HCT116 (cell line): ENCODE data around the gene NPR1. TPM values are rescaled to one million over a fixed set of nuclear protein-coding genes. Genes with fewer than 3 reads are reported as not detected.

Experiments
- ATAC-seq: fragments of 200-7000 bp; cut with Tn5 transposase; 2 replicates; pipeline ENCODE4 v1.9.1; 2020; ENCODE audit warnings: mild to moderate bottlenecking, moderate library complexity
- BruUV-seq: library from RNA; stranded (reverse); fragments of 400-500 nt; replicated peaks from 2 replicates; lab custom pipeline; 2021; lab: Mats Ljungman, UMichigan
- CTCF ChIA-PET: fragments of 300-600 bp; sonication (Branson Sonifier 250); formaldehyde crosslinking; loops from one replicate; lab custom pipeline; 2021; ENCODE audit warnings: antibody characterized with exemption; lab: Charles Lee
- POLR2A ChIA-PET: fragments of 300-600, 350-600 bp; sonication (Branson Sonifier 250); formaldehyde crosslinking; loops from one replicate; lab custom pipeline; 2021; ENCODE audit warnings: antibody characterized with exemption; lab: Charles Lee
- RAD21 ChIA-PET, 2 experiments: fragments of 300-600 bp; sonication (Branson Sonifier 250); formaldehyde crosslinking; loops; one replicate each; lab custom pipeline; 2023; ENCODE audit warnings: low total read pairs in 2 of 2; ENCODE audit not compliant: uncharacterized antibody in 2 of 2, unreplicated experiment in 2 of 2, low non-redundant PET in 1 of 2; lab: Charles Lee
- DNase-seq: peaks from one replicate; pipeline ENCODE4 v3.0.0-alpha.2; 2010; ENCODE audit warnings: low read depth, low spot score
- H2AFZ ChIP-seq: fragments of 200-600 bp; shearing (Covaris generic), sonication (generic); 2 replicates; pipeline ENCODE4 v1.6.1; 2017; ENCODE audit warnings: low read depth, mixed run types, mixed read lengths, antibody characterized with exemption, low read length; ENCODE audit not compliant: poor library complexity, severe bottlenecking
- H3K27ac ChIP-seq: 2 replicates; pipeline ENCODE4 v1.5.1; 2012; ENCODE audit warnings: low read depth, low read length
- H3K27me3 ChIP-seq: fragments of 200-600 bp; sonication (generic); 2 replicates; pipeline ENCODE4 v1.6.1; 2016; ENCODE audit warnings: mixed run types, low read length, mixed read lengths; ENCODE audit not compliant: insufficient read depth
- H3K36me3 ChIP-seq, 2 experiments: fragments of 200-500 bp in 1 of 2; fragments of 200-600 bp in 1 of 2; sonication (Bioruptor generic) in 1 of 2; sonication (generic) in 1 of 2; 2 replicates each; pipeline versions ENCODE4 v1.5.1 to v1.6.1; 2014 to 2016; ENCODE audit warnings: low read length in 2 of 2, inconsistent platforms in 1 of 2, mixed read lengths in 1 of 2, mixed run types in 1 of 2; ENCODE audit not compliant: insufficient read depth in 2 of 2, control insufficient read depth in 1 of 2
- H3K4me1 ChIP-seq, 2 experiments: fragments of 200-600 bp in 1 of 2; sonication (generic) in 1 of 2; 2 replicates each; pipeline versions ENCODE4 v1.5.1 to v1.6.1; 2012 to 2017; ENCODE audit warnings: low read length in 2 of 2, inconsistent platforms in 1 of 2, mild to moderate bottlenecking in 1 of 2, mixed read lengths in 1 of 2, mixed run types in 1 of 2, moderate library complexity in 1 of 2; ENCODE audit not compliant: insufficient read depth in 2 of 2, control insufficient read depth in 1 of 2
- H3K4me2 ChIP-seq: fragments of 200-600 bp; sonication (generic); 2 replicates; pipeline ENCODE4 v1.6.1; 2017; ENCODE audit warnings: mixed run types, low read length, mixed read lengths
- H3K4me3 ChIP-seq, 2 experiments: fragments of 200-600 bp in 1 of 2; sonication (generic) in 1 of 2; replicated peaks in 1 of 2; 2 replicates each; pipeline ENCODE4 v1.5.1; 2011 to 2016; ENCODE audit warnings: low read length in 2 of 2, control low read depth in 1 of 2, low read depth in 1 of 2, mild to moderate bottlenecking in 1 of 2, mixed read lengths in 1 of 2, mixed run types in 1 of 2
- H3K79me2 ChIP-seq: fragments of 200-600 bp; sonication (generic); 2 replicates; pipeline ENCODE4 v1.6.1; 2017; ENCODE audit warnings: mild to moderate bottlenecking, mixed run types, low read length, moderate library complexity, mixed read lengths; ENCODE audit not compliant: insufficient read depth
- H3K9ac ChIP-seq: fragments of 200-600 bp; sonication (generic); 2 replicates; pipeline ENCODE4 v1.6.1; 2016; ENCODE audit warnings: low read length, mixed read lengths
- H3K9me2 ChIP-seq: fragments of 200-600 bp; sonication (generic), shearing (Covaris generic); 2 replicates; pipeline ENCODE4 v1.6.1; 2017; ENCODE audit warnings: mixed run types, mild to moderate bottlenecking, moderate library complexity; ENCODE audit not compliant: insufficient read depth
- H3K9me3 ChIP-seq, 2 experiments: fragments of 200-500 bp in 1 of 2; fragments of 200-600 bp in 1 of 2; sonication (Bioruptor generic) in 1 of 2; sonication (generic) in 1 of 2; 2 replicates each; pipeline ENCODE4 v1.6.1; 2014 to 2017; ENCODE audit warnings: low read length in 2 of 2, mixed read lengths in 2 of 2, inconsistent platforms in 1 of 2, low read depth in 1 of 2, mild to moderate bottlenecking in 1 of 2, mixed run types in 1 of 2, moderate library complexity in 1 of 2; ENCODE audit not compliant: control insufficient read depth in 1 of 2, insufficient read depth in 1 of 2
- H4K20me1 ChIP-seq: fragments of 200-600 bp; sonication (generic), shearing (Covaris generic); 2 replicates; pipeline ENCODE4 v1.6.1; 2017; ENCODE audit warnings: mixed run types, mild to moderate bottlenecking, moderate library complexity; ENCODE audit not compliant: insufficient read depth
- CEBPB ChIP-seq: IDR thresholded peaks from 2 replicates; pipeline ENCODE4 v1.6.1; 2012; ENCODE audit warnings: low read depth
- EGR1 ChIP-seq: IDR thresholded peaks from 2 replicates; pipeline ENCODE4 v1.6.1; 2012; ENCODE audit warnings: low read depth
- ELF1 ChIP-seq: IDR thresholded peaks from 2 replicates; pipeline ENCODE4 v1.6.1; 2012; ENCODE audit warnings: low read depth, borderline replicate concordance
- EZH2 ChIP-seq: fragments of 200-600 bp; sonication (generic); IDR thresholded peaks from 2 replicates; pipeline ENCODE4 v1.6.1; 2017; ENCODE audit warnings: antibody characterized with exemption, mixed run types
- EZH2phosphoT487 ChIP-seq: fragments of 200-600 bp; IDR thresholded peaks from 2 replicates; pipeline ENCODE4 v1.6.1; 2018; ENCODE audit warnings: antibody characterized with exemption, borderline replicate concordance
- POLR2A ChIP-seq: IDR thresholded peaks from 2 replicates; pipeline ENCODE4 v1.7.0; 2011; ENCODE audit warnings: borderline replicate concordance; ENCODE audit not compliant: insufficient read depth, insufficient read length; ENCODE audit errors: extremely low read depth
- POLR2AphosphoS5 ChIP-seq: IDR thresholded peaks from 2 replicates; pipeline ENCODE4 v1.6.1; 2011; ENCODE audit warnings: mild to moderate bottlenecking, low read depth, low read length, moderate library complexity
- SP1 ChIP-seq: IDR thresholded peaks from 2 replicates; pipeline ENCODE4 v1.6.1; 2012; ENCODE audit warnings: low read depth
- SRF ChIP-seq: IDR thresholded peaks from 2 replicates; pipeline ENCODE4 v1.6.1; 2012; ENCODE audit warnings: low read depth
- YY1 ChIP-seq: IDR thresholded peaks from 2 replicates; pipeline ENCODE4 v1.6.1; 2011; ENCODE audit warnings: low read length, low read depth, moderate library complexity, mild to moderate bottlenecking; ENCODE audit not compliant: insufficient replicate concordance; ENCODE audit errors: extremely low read depth
- ZFX ChIP-seq: fragments of 450-650 bp; IDR thresholded peaks from 2 replicates; pipeline ENCODE4 v1.6.1; 2017
- ZNF274 ChIP-seq: fragments of 200-500 bp; sonication (Bioruptor generic); IDR thresholded peaks from 2 replicates; pipeline ENCODE4 v1.6.1; 2014; ENCODE audit warnings: mild to moderate bottlenecking, low read depth, low read length, inconsistent platforms
- intact Hi-C: fragments of 100-400 bp; cut with micrococcal nuclease; formaldehyde crosslinking; loops from 2 replicates; pipeline ENCODE4 v1.10.0; 2022
- total RNA-seq: library from RNA; stranded (reverse); gene quantifications from one replicate; pipeline ENCODE4 v1.2.1, GENCODE V29; 2021; ENCODE audit not compliant: unreplicated experiment
- TF ChIP-seq, protein P1 (sequence below): IDR thresholded peaks from 2 replicates; pipeline ENCODE4 v1.6.1; 2011; ENCODE audit warnings: mild to moderate bottlenecking, low read length, moderate library complexity; ENCODE audit not compliant: insufficient replicate concordance; ENCODE audit errors: extremely low read depth
- TF ChIP-seq, protein P2 (sequence below): IDR thresholded peaks from 2 replicates; pipeline ENCODE4 v1.6.1; 2012
- TF ChIP-seq, protein P3 (sequence below): IDR thresholded peaks from 2 replicates; pipeline ENCODE4 v1.6.1; 2012

Gene NPR1
- total RNA-seq, 1 experiment from 2014 or later, result 0.07 TPM

DNA sequence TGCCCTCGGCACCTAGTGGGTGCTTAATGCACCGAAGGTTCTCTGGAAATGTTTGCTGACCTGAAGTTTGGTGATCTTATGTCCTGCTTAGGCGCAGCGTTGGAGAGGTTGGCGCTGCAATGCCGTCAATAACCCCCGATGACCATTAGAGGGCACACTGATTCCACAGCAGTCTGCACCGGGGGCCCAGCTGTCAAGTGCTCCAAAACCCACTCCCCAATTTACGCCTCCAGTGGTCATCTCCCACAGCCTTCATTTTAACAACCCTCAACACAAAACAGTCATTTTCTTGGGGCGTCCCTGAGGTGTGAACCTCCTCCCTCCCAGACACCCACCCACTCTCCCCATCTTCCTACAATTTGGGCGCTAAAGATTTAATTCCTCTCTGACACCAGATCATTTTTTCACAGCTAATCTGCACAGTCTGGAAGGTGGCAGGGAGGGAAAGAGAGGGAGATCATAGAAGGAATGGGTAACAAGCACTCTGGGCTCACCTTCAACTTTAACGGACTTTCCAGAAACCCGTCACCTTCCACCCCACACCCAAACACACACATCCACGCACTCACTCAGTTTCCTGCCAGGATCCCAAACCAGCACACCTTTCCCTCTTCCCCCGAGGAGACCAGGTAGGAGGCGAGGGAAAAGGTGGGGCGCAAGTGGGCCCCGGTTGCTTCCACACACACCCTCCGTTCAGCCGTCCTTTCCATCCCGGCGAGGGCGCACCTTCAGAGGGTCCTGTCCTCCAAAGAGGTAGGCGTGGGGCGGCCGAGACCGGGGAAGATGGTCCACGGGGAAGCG lies 570 bp upstream of the NPR1 start (continued):
- TF ChIP-seq, protein P1, sequence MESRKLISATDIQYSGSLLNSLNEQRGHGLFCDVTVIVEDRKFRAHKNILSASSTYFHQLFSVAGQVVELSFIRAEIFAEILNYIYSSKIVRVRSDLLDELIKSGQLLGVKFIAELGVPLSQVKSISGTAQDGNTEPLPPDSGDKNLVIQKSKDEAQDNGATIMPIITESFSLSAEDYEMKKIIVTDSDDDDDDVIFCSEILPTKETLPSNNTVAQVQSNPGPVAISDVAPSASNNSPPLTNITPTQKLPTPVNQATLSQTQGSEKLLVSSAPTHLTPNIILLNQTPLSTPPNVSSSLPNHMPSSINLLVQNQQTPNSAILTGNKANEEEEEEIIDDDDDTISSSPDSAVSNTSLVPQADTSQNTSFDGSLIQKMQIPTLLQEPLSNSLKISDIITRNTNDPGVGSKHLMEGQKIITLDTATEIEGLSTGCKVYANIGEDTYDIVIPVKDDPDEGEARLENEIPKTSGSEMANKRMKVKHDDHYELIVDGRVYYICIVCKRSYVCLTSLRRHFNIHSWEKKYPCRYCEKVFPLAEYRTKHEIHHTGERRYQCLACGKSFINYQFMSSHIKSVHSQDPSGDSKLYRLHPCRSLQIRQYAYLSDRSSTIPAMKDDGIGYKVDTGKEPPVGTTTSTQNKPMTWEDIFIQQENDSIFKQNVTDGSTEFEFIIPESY, result peak; percentile 22
- TF ChIP-seq, protein P2, sequence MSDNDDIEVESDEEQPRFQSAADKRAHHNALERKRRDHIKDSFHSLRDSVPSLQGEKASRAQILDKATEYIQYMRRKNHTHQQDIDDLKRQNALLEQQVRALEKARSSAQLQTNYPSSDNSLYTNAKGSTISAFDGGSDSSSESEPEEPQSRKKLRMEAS, result no peak
- no peak for TF ChIP-seq YY1
- no peak for TF ChIP-seq SRF
- no peak for TF ChIP-seq ELF1
- TF ChIP-seq, protein P3, sequence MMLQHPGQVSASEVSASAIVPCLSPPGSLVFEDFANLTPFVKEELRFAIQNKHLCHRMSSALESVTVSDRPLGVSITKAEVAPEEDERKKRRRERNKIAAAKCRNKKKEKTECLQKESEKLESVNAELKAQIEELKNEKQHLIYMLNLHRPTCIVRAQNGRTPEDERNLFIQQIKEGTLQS, result no peak
- TF ChIP-seq EZH2phosphoT487, result no peak
- TF ChIP-seq POLR2A, result no peak
- TF ChIP-seq EZH2, result no peak

DNA sequence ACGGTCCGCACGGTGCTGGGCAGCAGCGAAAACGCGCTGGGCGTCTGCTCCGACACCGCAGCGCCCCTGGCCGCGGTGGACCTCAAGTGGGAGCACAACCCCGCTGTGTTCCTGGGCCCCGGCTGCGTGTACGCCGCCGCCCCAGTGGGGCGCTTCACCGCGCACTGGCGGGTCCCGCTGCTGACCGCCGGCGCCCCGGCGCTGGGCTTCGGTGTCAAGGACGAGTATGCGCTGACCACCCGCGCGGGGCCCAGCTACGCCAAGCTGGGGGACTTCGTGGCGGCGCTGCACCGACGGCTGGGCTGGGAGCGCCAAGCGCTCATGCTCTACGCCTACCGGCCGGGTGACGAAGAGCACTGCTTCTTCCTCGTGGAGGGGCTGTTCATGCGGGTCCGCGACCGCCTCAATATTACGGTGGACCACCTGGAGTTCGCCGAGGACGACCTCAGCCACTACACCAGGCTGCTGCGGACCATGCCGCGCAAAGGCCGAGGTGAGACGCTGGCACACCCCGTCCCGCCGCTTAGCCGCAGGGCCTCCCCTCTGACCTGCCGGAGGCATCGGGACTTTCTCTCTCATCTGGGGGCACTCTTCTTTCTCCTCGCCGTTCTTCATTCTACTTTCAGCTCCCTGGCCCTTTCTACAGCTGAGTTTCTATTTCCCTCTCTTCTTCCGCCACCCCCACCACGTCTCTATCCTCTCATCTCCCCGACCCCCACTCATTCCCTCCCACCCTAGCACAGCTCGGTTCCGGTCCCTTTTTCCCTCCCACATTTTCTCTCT lies 1.0 kb downstream of the NPR1 start:
- DNase-seq (no peak), ATAC-seq (no peak)
- H3K9ac ChIP-seq, result no peak overlapping the region
- H3K79me2 ChIP-seq, result no peaks in the 10 kb centered on the region
- H3K9me2 ChIP-seq, result no peaks in the 10 kb centered on the region
- no peak overlapping the region for H3K4me3 ChIP-seq
- intact Hi-C loops, result loop anchor here (10.0 kb wide), 1 partner anchor 95 kb away; the partner anchor contains the start of gene SLC27A3
- TF ChIP-seq SP1 (no peak), CEBPB (no peak), ZFX (no peak), ZNF274 (no peak), EZH2phosphoT487 (no peak), ELF1 (no peak), EGR1 (no peak), SRF (no peak), EZH2 (no peak), POLR2AphosphoS5 (no peak), POLR2A (no peak)
- TF ChIP-seq, protein P3, result no peak
- TF ChIP-seq, protein P1, result no peak
- TF ChIP-seq, protein P2, result no peak
- no peak overlapping the region for H3K4me2 ChIP-seq
- no peaks in the 10 kb centered on the region for H3K9me3 ChIP-seq
- no peak overlapping the region for H3K27ac ChIP-seq
- CTCF ChIA-PET, result no interaction called here
- peaks cover 0 to 8% of the 10 kb centered on the region in 2 experiments; a peak in 2 of 4 replicates for H3K4me1 ChIP-seq
- H3K36me3 ChIP-seq, result no peaks in the 10 kb centered on the region
- RAD21 ChIA-PET, result no interaction called here
- POLR2A ChIA-PET, result no interaction called here
- H4K20me1 ChIP-seq, result no peaks in the 10 kb centered on the region
- H3K27me3 ChIP-seq, result no peaks in the 10 kb centered on the region
- no peak overlapping the region for H2AFZ ChIP-seq
- BruUV-seq, result no TSS peak
